ENCODE measurements around the gene NAV2.

DNA sequence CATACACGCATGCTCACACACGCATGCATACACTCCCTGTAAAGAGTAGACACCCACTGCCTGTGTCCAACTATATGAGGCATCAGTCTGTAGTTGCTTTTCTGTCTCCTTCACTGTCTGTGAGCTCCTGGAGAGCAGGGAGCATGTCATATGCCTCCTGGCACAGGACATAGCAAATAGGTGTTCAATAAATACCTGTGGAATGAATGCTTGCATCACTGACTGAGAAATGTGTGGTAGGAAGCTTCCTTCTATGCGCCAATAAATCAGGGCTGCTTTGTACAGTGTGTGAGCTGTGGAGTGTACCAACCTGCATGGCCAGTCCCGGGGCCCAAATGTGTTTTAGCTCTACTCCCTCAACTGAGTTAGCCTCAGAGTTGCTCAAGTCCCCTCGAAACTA is 37.2 kb upstream of the NAV2 start:
- TF ChIP-seq, protein P1, sequence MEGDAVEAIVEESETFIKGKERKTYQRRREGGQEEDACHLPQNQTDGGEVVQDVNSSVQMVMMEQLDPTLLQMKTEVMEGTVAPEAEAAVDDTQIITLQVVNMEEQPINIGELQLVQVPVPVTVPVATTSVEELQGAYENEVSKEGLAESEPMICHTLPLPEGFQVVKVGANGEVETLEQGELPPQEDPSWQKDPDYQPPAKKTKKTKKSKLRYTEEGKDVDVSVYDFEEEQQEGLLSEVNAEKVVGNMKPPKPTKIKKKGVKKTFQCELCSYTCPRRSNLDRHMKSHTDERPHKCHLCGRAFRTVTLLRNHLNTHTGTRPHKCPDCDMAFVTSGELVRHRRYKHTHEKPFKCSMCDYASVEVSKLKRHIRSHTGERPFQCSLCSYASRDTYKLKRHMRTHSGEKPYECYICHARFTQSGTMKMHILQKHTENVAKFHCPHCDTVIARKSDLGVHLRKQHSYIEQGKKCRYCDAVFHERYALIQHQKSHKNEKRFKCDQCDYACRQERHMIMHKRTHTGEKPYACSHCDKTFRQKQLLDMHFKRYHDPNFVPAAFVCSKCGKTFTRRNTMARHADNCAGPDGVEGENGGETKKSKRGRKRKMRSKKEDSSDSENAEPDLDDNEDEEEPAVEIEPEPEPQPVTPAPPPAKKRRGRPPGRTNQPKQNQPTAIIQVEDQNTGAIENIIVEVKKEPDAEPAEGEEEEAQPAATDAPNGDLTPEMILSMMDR (IDR thresholded peaks at IDR 0.05) = no peak
- no peak for TF ChIP-seq POLR2A (IDR thresholded peaks at IDR 0.05)

All from body of pancreas (tissue), 4 donors.